ENCODE measurements around the gene ZBTB2. TPM values are rescaled to one million over a fixed set of nuclear protein-coding genes. Genes with fewer than 3 reads are reported as not detected.
"Not testable (repeated sequence)": the region's sequence is repeated elsewhere in the genome, so short reads cannot be mapped to it uniquely, and the experiment has no call there.

The ZBTB2 gene
- total and polyA plus RNA-seq, 8 donors, result 10.7 to 18.4 (median 15.7) TPM

- H3K36me3 ChIP-seq, result peaks cover 0 to 30% of the 10 kb centered on the region in 2 donors
- DNase-seq, result no peak
- H3K9me3 ChIP-seq, result no peaks in the 10 kb centered on the region
- no peak for ATAC-seq
- H3K4me3 ChIP-seq, result no peak overlapping the region
- TF ChIP-seq, protein P1, sequence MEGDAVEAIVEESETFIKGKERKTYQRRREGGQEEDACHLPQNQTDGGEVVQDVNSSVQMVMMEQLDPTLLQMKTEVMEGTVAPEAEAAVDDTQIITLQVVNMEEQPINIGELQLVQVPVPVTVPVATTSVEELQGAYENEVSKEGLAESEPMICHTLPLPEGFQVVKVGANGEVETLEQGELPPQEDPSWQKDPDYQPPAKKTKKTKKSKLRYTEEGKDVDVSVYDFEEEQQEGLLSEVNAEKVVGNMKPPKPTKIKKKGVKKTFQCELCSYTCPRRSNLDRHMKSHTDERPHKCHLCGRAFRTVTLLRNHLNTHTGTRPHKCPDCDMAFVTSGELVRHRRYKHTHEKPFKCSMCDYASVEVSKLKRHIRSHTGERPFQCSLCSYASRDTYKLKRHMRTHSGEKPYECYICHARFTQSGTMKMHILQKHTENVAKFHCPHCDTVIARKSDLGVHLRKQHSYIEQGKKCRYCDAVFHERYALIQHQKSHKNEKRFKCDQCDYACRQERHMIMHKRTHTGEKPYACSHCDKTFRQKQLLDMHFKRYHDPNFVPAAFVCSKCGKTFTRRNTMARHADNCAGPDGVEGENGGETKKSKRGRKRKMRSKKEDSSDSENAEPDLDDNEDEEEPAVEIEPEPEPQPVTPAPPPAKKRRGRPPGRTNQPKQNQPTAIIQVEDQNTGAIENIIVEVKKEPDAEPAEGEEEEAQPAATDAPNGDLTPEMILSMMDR (IDR thresholded peaks at IDR 0.05), result no peak
- no peaks in the 10 kb centered on the region for H3K27me3 ChIP-seq
- no peak overlapping the region for H3K27ac ChIP-seq
- intact Hi-C loops (cut with DNase I), result loop anchor here in 1 of 2 donors (10.0 kb wide), 1 partner anchor 935 kb away; no protein-coding TSS in a partner anchor
- no peaks in the 10 kb centered on the region for H3K4me1 ChIP-seq
These were observed 31.9 kb downstream of the ZBTB2 start for GRCh38 chr6:151359486-151359885.

DNA sequence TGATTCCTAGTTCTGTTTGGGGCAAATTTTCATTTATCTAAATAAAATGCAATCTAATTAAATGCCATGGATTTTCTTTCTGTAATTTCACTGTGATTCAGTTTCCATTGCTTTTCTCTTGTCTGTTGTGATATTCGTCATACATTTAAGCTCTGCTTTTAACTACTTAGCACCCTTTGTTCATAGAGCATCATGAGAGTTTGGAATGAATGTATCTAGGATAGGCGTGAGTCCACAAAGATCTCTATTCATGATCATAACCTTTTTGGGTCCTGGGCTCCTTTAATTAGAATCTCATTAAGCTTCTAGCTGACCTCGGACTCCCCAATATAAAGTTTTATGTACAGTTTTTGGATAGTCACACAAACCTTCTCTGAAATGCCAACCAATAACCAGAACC is 32.9 kb downstream of the ZBTB2 start:
- H3K27me3 ChIP-seq, result no peaks in the 10 kb centered on the region
- no peaks in the 10 kb centered on the region for H3K9me3 ChIP-seq
- peaks cover 0 to 29% of the 10 kb centered on the region in 2 donors for H3K36me3 ChIP-seq
- H3K27ac ChIP-seq, result no peak overlapping the region
- no peak overlapping the region for H3K4me3 ChIP-seq
- DNase-seq (no peak), ATAC-seq (no peak)
- H3K4me1 ChIP-seq, result no peaks in the 10 kb centered on the region
- TF ChIP-seq, protein P1 (IDR thresholded peaks at IDR 0.05), result no peak
- intact Hi-C loops (cut with DNase I), result loop anchor here in 1 of 2 donors (10.0 kb wide), 1 partner anchor 934 kb away; no protein-coding TSS in a partner anchor

- Histone ChIP-seq H3K4me3 (no peak overlapping the region), H3K36me3 (peaks cover 0 to 25% of the 10 kb centered on the region in 2 donors), H3K9me3 (no peaks in the 10 kb centered on the region), H3K27ac (no peak overlapping the region), H3K27me3 (no peaks in the 10 kb centered on the region), H3K4me1 (no peaks in the 10 kb centered on the region)
- no peak for DNase-seq
- no peak for ATAC-seq
- TF ChIP-seq, protein P1 (IDR thresholded peaks at IDR 0.05), result no peak
- intact Hi-C loops (cut with DNase I), result loop anchor here in 1 of 2 donors (10.0 kb wide), 1 partner anchor 933 kb away; no protein-coding TSS in a partner anchor
These were observed 33.5 kb downstream of the ZBTB2 start for GRCh38 chr6:151357758-151358436.

DNA sequence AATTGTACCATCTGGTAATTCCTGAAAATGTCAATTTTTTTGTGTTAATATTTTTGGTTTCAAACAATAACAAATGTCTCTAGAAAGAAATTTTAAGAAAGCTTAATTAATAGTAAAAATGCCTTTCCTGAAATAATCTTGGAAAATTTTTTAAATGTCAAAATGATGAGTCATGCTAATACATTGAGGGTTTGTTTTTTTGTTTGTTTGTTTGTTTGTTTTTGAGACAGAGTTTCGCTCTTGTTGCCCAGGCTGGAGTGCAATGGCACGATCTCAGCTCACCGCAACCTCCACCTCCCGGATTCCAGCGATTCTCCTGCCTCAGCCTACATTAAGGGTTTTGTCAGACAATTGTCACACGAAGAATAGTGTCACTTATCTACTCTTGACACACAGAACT is 34.4 kb downstream of the ZBTB2 start:
- not testable (repeated sequence) for ATAC-seq, H3K9me3 ChIP-seq, H3K4me1 ChIP-seq, DNase-seq, H3K4me3 ChIP-seq, H3K27ac ChIP-seq, H3K27me3 ChIP-seq
- H3K36me3 ChIP-seq, result peaks cover 0 to 16% of the 10 kb centered on the region in 2 donors
- intact Hi-C loops (cut with DNase I), result loop anchor here in 1 of 2 donors (10.0 kb wide), 1 partner anchor 932 kb away; no protein-coding TSS in a partner anchor

GRCh38 chr6:151353795-151354194 is 37.6 kb downstream of the ZBTB2 start:
- Histone ChIP-seq H3K27ac (no peak overlapping the region), H3K36me3 (peaks cover 0 to 17% of the 10 kb centered on the region in 2 donors), H3K27me3 (no peaks in the 10 kb centered on the region), H3K4me1 (no peaks in the 10 kb centered on the region), H3K4me3 (no peak overlapping the region), H3K9me3 (no peaks in the 10 kb centered on the region)
- TF ChIP-seq, protein P1 (IDR thresholded peaks at IDR 0.05), result no peak
- DNase-seq (no peak), ATAC-seq (no peak)
- intact Hi-C loops (cut with DNase I), result loop anchor here in 1 of 2 donors (10.0 kb wide), 1 partner anchor 929 kb away; no protein-coding TSS in a partner anchor
